Esophagus muscularis mucosa (tissue), 4 donors: ENCODE measurements around the gene BRSK2. TPM values are rescaled to one million over a fixed set of nuclear protein-coding genes. Genes with fewer than 3 reads are reported as not detected.

ENCODE experiments used
- DNase-seq: peaks from one replicate; pipeline ENCODE4 v3.0.0-alpha.2; 2017; ENCODE audit errors: extremely low spot score
- H3K27ac ChIP-seq, 4 donors: fragments of 200-600 bp; sonication (generic); replicated peaks in 1 of 4; 1 replicate in 3 of 4; 2 replicates in 1 of 4; pipeline ENCODE4 v1.5.1; 2016 to 2019; ENCODE audit warnings: mild to moderate bottlenecking in 1 of 4
- H3K27me3 ChIP-seq, 4 donors: fragments of 200-600 bp; sonication (generic); one replicate each; pipeline versions ENCODE4 v1.5.1 to v1.6.0; 2016 to 2019
- H3K36me3 ChIP-seq, 4 donors: fragments of 200-600 bp; sonication (generic); one replicate each; pipeline ENCODE4 v1.5.1; 2016 to 2019
- H3K4me1 ChIP-seq, 4 donors: fragments of 200-600 bp; sonication (generic); one replicate each; pipeline ENCODE4 v1.5.1; 2016 to 2019
- H3K4me3 ChIP-seq, 4 donors: fragments of 200-600 bp; sonication (generic); 1 replicate in 2 of 4; 2 replicates in 2 of 4; pipeline ENCODE4 v1.5.1; 2016 to 2019; ENCODE audit warnings: mild to moderate bottlenecking in 4 of 4, moderate library complexity in 1 of 4
- H3K9me3 ChIP-seq, 4 donors: fragments of 200-600 bp; sonication (generic); 1 replicate in 3 of 4; 2 replicates in 1 of 4; pipeline ENCODE4 v1.5.1; 2016 to 2019
- CTCF ChIP-seq, 3 experiments: fragments of 200-600 bp in 2 of 3; fragments of 450-650 bp in 1 of 3; sonication (generic) in 2 of 3; IDR thresholded peaks; one replicate each; pipeline ENCODE4 v1.5.1; 2017 to 2019; ENCODE audit warnings: antibody characterized with exemption in 3 of 3, mild to moderate bottlenecking in 2 of 3, moderate library complexity in 1 of 3
- EP300 ChIP-seq: sonication (generic); formaldehyde crosslinking; IDR thresholded peaks from one replicate; pipeline ENCODE4 v1.6.1; 2017; ENCODE audit warnings: antibody characterized with exemption
- POLR2A ChIP-seq: fragments of 450-650 bp; IDR thresholded peaks from one replicate; pipeline ENCODE4 v1.6.1; 2017; ENCODE audit warnings: antibody characterized with exemption, moderate library complexity, mild to moderate bottlenecking, low read depth
- POLR2AphosphoS5 ChIP-seq, 2 donors: sonication (generic); formaldehyde crosslinking; IDR thresholded peaks; one replicate each; pipeline ENCODE4 v1.6.1; 2017; ENCODE audit warnings: antibody characterized with exemption in 2 of 2
- WGBS: methylation state at CpG from one replicate; pipeline ENCODE4 v1.1.5; 2018; 5-methylcytosine and 5-hydroxymethylcytosine counted together
- intact Hi-C: fragments of 100-400 bp; cut with DNase I; formaldehyde crosslinking; loops from one replicate; pipeline ENCODE4 v1.15.1; 2023
- total RNA-seq, 4 donors: library from RNA; depleted of rRNA; stranded (reverse); fragments of >200 nt; gene quantifications; one replicate each; pipeline versions ENCODE4 v1.1.0 to v1.2.1, GENCODE V29; 2016

The BRSK2 gene
- total RNA-seq, 4 donors from 2014 or later: 1.0 to 3.3 (median 2.8) TPM

DNA sequence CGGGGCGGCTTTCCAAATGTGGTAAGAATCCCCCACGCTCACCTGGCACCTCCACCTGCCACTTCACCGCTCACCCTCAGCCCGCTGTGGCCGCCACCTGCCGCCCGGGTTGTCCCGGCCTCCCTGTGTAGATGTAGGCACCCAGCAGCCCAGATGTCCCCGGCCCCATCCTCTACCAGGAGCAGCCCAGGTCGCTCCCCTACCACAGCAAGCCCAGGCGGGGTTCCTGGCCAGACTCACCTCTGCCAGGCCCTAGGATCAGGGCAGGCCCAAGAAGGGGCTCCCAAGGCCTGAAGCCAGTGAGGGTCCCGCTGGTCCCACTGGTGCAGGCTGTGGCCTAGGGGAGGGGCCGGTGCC, 69.5 kb downstream of the BRSK2 start:
- Histone ChIP-seq H3K27ac (peak overlapping the region; percentile 88 to 90 (median 90)), H3K36me3 (peaks cover 0 to 14% (median 10%) of the 10 kb centered on the region in 4 donors), H3K4me1 (peaks cover 7 to 58% (median 48%) of the 10 kb centered on the region in 4 donors), H3K27me3 (no peaks in the 10 kb centered on the region), H3K4me3 (peak overlapping the region; percentile 20 to 46 (median 38)), H3K9me3 (no peaks in the 10 kb centered on the region)
- TF ChIP-seq CTCF (IDR thresholded peaks at IDR 0.05): no peak
- TF ChIP-seq POLR2AphosphoS5 (IDR thresholded peaks at IDR 0.05): no peak
- no peak for TF ChIP-seq POLR2A
- no peak for TF ChIP-seq EP300
- 67% methylated on average over 9 of the region's 14 CpGs for WGBS
- DNase-seq: no peak
- intact Hi-C loops: no loop called here

- no peaks in the 10 kb centered on the region for H3K27me3 ChIP-seq
- H3K27ac ChIP-seq: peak overlapping the region; percentile 88 to 90 (median 90)
- peak overlapping the region; percentile 20 to 46 (median 38) for H3K4me3 ChIP-seq
- no peak for TF ChIP-seq CTCF (IDR thresholded peaks at IDR 0.05)
- no peak for TF ChIP-seq POLR2A
- no peak for TF ChIP-seq POLR2AphosphoS5 (IDR thresholded peaks at IDR 0.05)
- no peak for TF ChIP-seq EP300
- H3K4me1 ChIP-seq: peaks cover 7 to 58% (median 48%) of the 10 kb centered on the region in 4 donors
- WGBS: 63% methylated on average over 26 of the region's 29 CpGs
- no peaks in the 10 kb centered on the region for H3K9me3 ChIP-seq
- peaks cover 0 to 20% (median 10%) of the 10 kb centered on the region in 4 donors for H3K36me3 ChIP-seq
- no peak for DNase-seq
- intact Hi-C loops: no loop called here
Observed at GRCh38 chr11:1459764-1460395, 70.1 kb downstream of the BRSK2 start.

GRCh38 chr11:1460396-1460985, 70.8 kb downstream of the BRSK2 start:
- H3K4me3 ChIP-seq: peak overlapping the region; percentile 20 to 49 (median 38)
- TF ChIP-seq POLR2A (no peak), POLR2AphosphoS5 (IDR thresholded peaks at IDR 0.05) (peak; percentile 72 to 75)
- H3K4me1 ChIP-seq: peaks cover 7 to 54% (median 48%) of the 10 kb centered on the region in 4 donors
- no peaks in the 10 kb centered on the region for H3K9me3 ChIP-seq
- DNase-seq: no peak
- intact Hi-C loops: no loop called here
- H3K27ac ChIP-seq: peak overlapping the region; percentile 88 to 90 (median 90)
- H3K27me3 ChIP-seq: no peaks in the 10 kb centered on the region
- H3K36me3 ChIP-seq: peaks cover 1 to 26% (median 13%) of the 10 kb centered on the region in 4 donors
- 74% methylated on average over 30 of the region's 44 CpGs for WGBS

DNA sequence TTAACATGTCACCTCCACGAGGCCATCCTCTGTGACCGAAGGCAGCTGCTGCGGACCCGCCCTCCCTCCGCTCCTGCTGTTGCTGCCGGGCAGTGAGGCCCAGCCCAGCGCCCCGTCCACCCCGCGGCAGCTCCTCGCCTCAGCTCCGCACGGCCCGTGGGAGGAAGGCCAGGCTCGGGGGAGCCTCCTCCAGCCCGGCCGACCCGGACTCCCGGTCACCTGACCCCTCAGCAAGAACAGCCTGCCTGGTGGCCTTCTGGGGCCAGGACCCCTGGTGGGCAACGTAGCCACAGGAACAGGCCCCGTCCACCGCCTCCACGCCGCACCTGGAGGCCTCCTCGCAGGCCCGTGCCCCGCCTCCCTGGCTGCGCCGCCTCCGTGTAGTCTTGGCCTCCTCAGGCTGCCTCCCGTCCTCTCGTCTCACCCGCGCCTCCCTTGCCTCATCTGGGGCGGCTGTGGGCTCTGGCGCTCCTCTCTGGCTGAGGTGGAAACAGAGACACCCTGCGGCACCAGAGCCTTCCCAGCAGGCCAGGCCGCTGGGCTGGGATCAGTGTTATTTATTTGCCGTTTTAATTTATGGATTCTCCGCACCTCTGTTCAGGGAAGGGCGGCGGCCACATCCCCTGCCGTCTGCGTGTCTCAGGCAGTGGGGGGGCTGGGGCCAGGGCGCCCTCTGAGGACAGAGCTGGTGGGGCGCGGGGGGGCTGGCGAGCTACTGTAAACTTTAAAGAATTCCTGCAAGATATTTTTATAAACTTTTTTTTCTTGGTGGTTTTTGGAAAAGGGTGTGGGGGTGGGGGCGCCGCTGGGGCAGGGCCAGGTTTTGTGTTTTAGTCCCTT, 71.5 kb downstream of the BRSK2 start:
- Histone ChIP-seq H3K4me1 (peaks cover 7 to 54% (median 48%) of the 10 kb centered on the region in 4 donors), H3K36me3 (peaks cover 4 to 31% (median 17%) of the 10 kb centered on the region in 4 donors), H3K27me3 (no peaks in the 10 kb centered on the region), H3K9me3 (no peaks in the 10 kb centered on the region), H3K27ac (peak overlapping the region; percentile 88 to 90 (median 90)), H3K4me3 (peak overlapping the region; percentile 20 to 49 (median 38))
- DNase-seq: no peak
- intact Hi-C loops: no loop called here
- no peak for TF ChIP-seq POLR2A
- no peak for TF ChIP-seq POLR2AphosphoS5 (IDR thresholded peaks at IDR 0.05)
- no peak for TF ChIP-seq CTCF (IDR thresholded peaks at IDR 0.05)
- no peak for TF ChIP-seq EP300
- 68% methylated on average over 46 of the region's 50 CpGs for WGBS
